GM18519 (cell line): ENCODE results near the gene ATF3.

Source experiments
- ATAC-seq: cut with Tn5 transposase; IDR thresholded peaks from one replicate; pipeline ENCODE4 v1.9.1; 2021; ENCODE audit warnings: mild to moderate bottlenecking, moderate library complexity; ENCODE audit not compliant: unreplicated experiment, low FRiP score

Gene ATF3

DNA sequence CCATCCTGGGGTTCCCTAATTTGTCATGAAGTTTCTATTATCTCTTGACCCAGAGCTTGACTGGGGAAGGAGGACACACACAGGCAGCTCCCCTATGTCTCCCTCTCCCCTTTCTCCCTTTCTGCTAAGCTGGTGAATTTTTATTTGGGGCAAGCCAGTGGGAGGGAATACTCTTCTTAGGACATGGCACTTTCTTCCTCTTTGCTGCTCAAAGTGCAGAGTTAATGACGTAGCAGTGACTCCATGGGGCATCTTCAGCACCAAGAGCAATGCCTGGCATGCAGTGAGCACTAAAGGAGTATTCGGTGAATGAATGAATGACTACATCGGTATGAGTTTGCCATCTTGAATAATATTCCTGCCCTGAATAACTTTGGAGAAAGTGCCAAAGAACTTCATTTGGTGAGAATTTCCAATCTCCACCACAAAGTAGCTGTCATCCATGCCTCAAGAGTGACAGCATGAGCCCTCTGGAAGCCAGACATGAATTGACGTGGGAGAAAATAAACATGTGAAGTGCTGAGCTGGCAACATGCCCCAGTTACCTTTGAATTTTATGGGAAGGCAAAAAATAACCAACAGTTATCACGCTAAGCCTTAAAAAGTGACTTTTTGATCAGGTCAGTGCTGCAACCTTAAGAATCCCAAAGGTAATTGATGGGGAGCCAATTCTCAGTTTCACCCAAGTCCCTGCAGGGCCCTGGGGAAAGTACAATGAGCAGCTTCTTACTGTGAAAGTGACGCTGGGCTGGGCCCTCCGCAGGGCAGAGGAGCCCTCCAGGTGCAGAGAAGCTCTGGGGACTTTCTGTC, 22.1 kb upstream of the ATF3 start:
- no peak for ATAC-seq

GRCh38 chr1:212587016-212587887, 21.3 kb upstream of the ATF3 start:
- no peak for ATAC-seq

DNA sequence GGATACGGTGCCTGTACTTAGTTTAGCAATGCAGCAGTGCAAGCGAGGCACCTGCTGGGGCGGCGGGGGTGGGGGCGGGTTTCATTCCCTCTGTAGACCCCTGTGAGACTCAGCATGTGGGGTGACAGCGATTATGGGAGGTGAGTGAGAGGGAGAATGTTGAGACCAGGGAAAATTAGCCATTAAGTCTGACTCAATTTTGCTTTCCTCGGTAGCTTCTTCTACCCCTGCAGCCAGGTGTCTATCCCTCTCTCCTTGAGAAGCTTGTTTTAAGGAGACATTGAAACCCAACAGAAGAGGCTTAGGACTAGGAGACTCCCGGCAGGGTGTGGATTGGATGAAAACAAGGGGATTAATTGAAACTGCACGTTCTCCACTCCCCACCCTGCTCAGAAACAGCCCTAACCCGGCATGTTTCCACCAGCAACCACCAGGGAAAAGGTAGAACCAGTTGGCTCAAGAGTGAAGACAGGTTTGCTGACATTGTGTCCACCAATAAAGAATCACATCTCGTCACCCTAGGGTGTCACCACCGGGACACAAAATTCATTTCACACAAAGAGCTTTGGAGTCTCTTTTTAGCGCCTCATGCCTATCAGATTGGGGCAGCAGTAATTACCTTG, 20.6 kb upstream of the ATF3 start:
- ATAC-seq = no peak

DNA sequence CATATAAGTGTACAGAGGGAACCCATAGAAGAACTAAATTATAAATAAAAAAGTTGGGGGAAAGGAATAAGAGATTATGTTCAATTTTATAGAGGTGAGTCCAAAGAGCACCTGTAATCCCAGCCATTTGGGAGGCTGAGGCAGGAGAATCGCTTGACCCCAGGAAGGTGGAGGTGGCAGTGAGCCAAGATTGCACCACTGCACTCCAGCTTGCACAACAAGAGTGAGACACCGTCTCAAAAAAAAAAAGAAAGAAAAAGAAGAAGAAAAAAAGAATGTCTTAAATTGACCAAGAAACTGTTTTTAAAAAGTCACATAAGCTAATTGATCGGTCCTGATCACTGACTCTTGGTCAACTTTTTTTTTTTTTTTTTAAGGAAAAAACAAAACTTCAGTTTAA, 19.1 kb upstream of the ATF3 start:
- ATAC-seq = no peak

- ATAC-seq = no peak
Observed at GRCh38 chr1:212591922-212592321, 16.6 kb upstream of the ATF3 start.

DNA sequence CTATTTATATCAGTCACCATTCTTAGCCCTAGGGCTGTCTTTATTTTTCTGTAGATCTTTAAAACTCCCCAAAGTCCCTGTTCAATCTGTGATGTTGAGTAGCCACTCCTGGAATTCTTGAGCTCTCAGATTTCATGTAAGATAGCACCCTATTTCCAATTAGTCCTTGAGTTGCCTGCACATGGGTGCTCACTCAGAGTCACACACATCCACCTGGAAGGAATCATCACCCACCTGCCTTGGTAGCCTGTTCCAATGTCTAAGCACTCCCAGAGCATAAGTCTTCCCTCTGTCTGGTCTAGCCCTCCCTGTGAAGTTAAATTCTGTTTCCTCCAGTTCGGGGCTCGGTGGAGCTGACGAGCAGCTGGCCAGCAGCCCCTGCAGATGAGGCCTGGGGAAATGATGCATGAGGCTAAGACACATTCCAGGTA, 14.7 kb upstream of the ATF3 start:
- ATAC-seq = no peak

DNA sequence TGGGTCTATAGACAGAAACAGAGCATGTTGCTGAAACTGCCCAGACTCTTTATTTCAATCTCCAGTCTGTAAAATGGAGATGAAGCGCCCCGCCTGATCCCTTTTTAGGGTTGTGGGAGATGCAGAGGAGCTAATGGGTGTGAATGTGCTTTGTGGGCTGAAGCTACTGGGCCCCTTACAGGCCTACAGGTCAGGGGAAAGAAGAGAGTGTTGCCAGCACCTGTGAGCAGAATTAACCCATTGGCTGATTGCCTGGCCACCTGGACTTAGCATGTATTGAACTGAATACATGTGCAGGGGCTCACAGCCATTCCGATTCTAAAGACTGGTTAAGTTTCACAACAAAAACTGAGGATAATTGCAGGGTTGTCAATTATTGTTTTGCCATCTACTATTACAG, 13.9 kb upstream of the ATF3 start:
- ATAC-seq = no peak

DNA sequence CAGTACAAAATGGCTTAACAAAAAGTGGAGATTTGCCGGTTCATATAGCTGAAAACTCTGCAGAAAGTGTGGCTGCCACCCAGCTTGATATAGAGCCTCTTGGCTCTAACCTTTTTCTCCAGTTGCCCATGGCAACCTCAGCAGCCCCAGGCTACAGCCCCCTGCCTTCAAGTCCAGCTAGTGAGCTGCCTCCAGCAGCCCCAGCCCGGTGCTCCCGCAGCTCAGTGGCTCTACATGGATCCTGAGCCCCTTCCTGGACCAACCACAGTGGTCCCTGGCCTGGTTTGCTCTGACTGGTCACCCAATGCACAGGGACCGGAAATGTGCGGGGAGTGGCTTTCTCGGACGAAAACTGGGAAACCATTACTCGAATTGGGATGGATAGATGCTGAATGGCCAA, 13.3 kb upstream of the ATF3 start:
- no peak for ATAC-seq

GRCh38 chr1:212595787-212596714, 12.5 kb upstream of the ATF3 start:
- ATAC-seq = peak; percentile 91

GRCh38 chr1:212596798-212597197, 11.8 kb upstream of the ATF3 start:
- ATAC-seq = no peak

DNA sequence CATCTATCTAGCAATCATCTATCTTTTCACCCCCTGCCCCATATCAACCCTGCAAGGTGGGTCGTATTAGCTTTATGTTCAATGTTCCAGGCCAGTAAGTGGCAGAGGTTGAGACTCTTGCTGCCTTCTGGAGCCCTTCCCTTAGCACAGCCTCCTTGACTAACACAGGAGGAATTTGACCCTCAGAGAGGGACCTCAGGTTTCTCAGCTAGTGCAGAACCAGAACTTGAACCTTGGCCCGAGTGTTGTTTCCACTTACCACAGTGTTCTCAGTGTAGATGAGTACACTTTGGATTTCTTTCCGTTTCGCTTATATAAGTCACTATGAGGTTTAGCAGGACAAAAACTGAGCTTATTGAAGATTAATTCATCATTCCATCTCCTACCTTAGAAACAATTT, 11.1 kb upstream of the ATF3 start:
- no peak for ATAC-seq

GRCh38 chr1:212600071-212600915, 8.3 kb upstream of the ATF3 start:
- ATAC-seq = no peak

- no peak for ATAC-seq
Observed at GRCh38 chr1:212600980-212601379, 7.6 kb upstream of the ATF3 start.

- no peak for ATAC-seq
Observed at GRCh38 chr1:212601524-212601923, 7.0 kb upstream of the ATF3 start.

DNA sequence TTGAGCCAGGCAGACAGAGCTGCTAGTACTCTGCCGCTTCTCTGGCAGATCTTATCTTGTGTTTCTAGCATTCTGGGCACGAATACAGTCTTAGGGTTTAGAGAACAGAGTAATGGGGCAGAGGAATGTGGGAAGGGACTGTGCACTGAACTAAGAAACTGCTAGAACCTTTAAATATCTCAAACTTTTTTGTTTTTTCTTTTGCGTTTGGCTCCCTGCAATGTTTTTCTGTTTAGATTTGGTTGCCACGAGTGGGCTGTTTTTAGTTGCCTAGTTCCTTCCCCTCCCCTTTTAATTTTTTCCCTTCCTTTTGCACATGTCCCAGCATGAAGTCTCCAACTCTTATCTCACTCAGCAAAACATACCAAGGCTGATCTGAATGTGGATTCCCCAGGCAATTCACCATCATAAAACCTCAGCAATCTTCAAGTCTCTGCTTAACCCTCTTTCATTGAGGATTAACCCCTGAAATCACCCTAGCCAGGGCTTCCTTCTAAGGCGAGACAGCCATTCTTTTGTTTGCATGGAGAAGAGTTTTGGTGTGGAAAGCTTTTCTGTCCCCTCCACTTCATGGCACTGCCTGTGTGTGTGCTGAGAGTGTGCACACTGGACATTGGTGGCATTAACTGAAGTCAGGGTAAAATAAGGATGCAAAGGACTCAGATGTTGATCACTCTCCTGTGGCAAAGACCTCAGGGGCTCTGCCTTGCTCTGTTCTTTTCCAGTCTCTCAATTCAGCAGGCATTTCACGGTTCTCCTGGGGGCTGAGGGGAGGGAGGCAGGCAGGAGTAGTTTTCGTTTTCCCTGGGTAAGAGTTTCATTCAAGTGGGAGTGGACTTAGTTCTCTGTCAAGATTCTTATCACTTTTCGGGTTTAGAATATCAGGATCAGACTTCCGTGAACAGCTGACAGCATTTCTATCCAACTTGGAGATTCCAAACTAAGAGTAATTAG, 2.8 kb upstream of the ATF3 start:
- ATAC-seq = no peak

- ATAC-seq = no peak
Observed at GRCh38 chr1:212606395-212607205, 2.0 kb upstream of the ATF3 start.

DNA sequence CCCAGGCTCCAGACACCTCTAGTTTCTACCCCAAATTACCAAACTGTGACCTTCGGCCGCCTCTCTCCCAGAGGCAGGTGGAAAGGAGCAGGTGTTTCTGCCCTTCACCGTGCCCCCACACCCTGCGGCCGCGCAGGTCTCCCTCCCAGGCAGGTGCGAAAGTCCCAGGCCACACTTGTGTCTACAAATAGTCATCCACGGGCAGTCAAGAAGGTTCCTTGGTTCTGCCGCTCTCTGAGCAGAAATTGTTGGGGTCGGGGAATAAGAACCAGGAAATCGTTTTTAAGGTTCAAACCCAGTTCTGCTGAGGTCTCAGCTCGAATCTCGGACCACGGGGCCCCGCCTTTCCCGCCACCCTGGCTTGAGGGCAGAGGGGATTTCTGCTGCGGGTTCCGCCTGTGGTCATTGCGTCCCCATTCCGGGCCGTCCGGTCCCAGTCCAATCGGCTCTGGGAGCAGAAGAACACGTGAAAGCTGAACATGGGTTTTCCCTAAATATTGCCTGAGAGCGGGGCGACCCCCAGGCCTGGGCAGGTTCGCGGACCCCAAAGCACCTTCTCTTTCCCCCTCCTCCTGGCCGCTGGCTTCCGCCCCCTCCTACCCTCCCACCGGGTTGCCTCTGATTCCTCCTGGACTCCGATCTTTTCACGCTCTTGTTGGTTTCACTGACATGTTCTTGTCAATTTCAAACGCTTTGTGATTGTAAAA, 1.2 kb upstream of the ATF3 start:
- ATAC-seq = no peak
